ENCODE measurements around the gene SETBP1.

DNA sequence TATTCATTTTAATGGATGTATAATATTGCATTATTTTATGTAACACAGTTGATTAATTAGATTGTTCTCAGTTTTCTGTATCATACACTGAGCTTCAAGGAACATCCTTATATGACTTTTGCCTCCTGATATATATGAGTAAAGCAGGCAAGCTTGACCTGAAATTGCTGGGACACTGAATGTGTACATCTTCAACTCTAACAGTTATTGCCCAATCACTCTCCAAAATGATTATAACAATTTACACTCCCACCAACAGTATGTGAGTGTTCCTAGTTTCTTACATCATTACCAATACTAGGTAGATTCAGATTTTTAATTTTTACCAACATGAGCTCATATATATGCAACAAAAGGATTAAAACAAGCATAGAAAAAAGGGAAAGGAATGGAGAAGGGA is 379.4 kb downstream of the SETBP1 start:
- no peak for TF ChIP-seq ZNF274 (IDR thresholded peaks at IDR 0.05; ENCODE audit: low read depth, low read length)
- no peak for TF ChIP-seq YY1 (IDR thresholded peaks at IDR 0.05; ENCODE audit: insufficient read depth, insufficient read length)
- TF ChIP-seq SUZ12 (IDR thresholded peaks at IDR 0.05; ENCODE audit: extremely low read depth, insufficient read depth, insufficient read length): no peak
